Measurements from ENCODE around the gene SPATA13.
A peak's percentile ranks its signal among the peaks of the same experiment; 100 is the strongest.

The SPATA13 gene

GRCh38 chr13:24225930-24226329 is 65.4 kb downstream of the SPATA13 start:
- no peak for DNase-seq

DNA sequence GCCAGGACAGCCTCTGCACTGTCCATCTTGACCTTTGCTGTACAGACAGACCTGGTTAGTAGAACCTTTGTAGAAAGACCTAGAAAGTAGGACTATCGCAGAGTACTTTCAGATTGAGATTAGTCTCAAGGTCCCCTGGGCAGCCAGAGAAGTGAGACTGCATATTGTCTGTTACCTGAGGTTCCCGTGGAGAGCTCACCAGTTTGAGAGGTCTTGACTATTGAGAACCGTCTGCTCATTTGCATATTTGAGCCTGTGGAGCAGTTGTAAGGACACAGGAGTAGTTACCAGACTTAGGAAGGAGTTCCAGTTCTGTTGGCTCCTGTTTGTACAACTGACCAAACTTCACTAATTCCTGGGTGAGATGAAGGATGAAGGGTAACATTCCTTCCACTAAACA is 66.2 kb downstream of the SPATA13 start:
- no peak for DNase-seq

DNA sequence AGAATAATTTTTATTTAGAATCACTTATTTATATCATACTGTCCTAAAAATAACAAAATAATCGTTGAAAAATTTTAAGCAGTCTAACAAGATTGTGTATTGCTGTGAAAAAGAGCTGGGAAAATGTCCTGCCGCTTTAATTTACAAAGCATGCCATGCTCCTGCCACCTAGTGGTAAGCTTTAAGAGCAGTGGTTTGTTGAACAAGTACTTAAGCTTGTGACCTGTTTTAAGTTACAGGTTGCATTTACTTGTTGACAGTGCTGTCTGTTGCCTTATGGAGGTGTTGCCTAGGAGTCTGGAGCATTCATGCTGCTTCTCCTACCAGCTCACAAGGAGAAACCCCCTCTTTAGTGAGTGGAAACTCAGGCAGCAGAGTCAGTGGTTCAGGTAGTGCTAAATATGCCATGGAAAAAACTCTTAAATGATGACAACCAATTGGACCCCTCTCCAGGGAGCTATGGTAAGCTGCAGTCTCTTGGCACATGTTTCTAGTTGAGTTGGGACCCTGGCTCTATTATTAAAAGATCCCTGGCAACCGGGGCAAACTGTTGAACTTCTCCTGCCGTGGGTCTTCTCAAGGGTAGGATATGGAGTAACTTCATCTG is 68.4 kb downstream of the SPATA13 start:
- DNase-seq = peak; percentile 13

- DNase-seq = no peak
These were observed 70.0 kb downstream of the SPATA13 start for GRCh38 chr13:24230428-24231072.

GRCh38 chr13:24231377-24231776 is 70.9 kb downstream of the SPATA13 start:
- DNase-seq = no peak

GRCh38 chr13:24232037-24232436 is 71.5 kb downstream of the SPATA13 start:
- no peak for DNase-seq

GRCh38 chr13:24232474-24232873 is 72.0 kb downstream of the SPATA13 start:
- DNase-seq = no peak

DNA sequence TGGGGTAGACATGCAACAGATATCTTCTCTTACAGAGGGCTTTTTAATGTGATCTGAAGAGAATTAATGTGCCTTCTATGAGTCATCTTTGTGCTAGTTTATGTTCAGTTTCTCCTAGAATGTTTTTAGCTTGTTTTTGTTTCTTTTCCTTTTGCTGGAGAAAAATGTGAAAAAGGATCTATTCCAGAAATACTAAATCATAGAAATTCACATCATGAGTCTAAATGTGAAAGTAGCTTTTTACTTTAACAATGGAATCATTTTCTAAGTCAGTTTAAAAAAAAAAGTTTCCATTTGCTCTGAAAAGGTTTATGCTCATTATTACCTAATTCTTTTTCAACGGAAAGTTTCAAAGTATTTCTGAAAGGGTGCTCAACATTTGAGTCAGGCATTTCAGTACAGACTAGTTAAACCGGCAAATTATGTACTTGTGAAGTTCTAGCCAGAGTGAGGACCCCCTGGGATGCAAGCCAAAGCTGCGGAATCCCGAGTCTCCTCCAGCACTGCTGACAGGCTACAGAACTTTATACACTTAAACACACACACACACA is 72.9 kb downstream of the SPATA13 start:
- DNase-seq = no peak

- no peak for DNase-seq
These were observed 73.8 kb downstream of the SPATA13 start for GRCh38 chr13:24234200-24234915.

DNA sequence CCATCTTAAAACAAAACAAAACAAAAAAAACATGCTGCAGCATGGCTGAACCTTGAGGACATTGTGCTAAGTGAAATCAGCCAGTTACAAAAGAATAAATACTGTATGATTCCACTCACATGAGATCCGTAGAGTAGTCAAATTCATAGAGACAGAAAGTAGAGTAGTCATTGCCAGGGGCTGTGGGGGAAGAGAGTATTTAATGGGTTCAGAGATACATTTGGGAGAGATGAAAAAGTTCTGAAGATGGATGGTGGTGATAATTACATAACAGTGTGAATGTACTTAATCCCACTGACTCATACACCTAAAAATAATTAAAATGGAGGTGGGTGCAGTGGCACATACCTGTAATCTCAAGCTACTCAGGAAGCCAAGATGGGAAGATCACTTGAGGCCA is 76.8 kb downstream of the SPATA13 start:
- no peak for DNase-seq

- no peak for DNase-seq
These were observed 80.8 kb downstream of the SPATA13 start for GRCh38 chr13:24241336-24241735.

DNA sequence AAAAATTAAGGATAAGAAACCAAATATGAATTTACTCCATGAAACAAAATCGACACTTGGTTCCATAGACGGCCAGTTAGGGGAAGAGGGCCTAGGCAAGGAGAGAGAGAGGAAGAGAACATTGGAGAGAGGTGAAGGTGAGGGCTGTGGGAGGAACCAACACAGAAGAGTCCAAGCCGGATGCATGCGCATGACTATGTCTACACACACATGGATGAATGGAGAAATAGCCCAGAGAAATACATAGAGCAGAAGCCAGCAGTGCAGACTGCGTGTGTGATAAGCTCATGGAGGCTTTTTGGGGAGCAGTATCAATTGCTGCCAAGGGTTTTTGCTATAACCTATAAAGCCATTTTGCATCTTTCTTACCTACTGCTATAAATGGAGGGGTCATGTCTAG is 81.6 kb downstream of the SPATA13 start:
- no peak for DNase-seq

- DNase-seq = peak; percentile 42
These were observed 82.8 kb downstream of the SPATA13 start for GRCh38 chr13:24243302-24243701.

GRCh38 chr13:24244802-24245201 is 84.3 kb downstream of the SPATA13 start:
- DNase-seq = no peak

- DNase-seq = no peak
These were observed 86.5 kb downstream of the SPATA13 start for GRCh38 chr13:24247016-24247415.

DNA sequence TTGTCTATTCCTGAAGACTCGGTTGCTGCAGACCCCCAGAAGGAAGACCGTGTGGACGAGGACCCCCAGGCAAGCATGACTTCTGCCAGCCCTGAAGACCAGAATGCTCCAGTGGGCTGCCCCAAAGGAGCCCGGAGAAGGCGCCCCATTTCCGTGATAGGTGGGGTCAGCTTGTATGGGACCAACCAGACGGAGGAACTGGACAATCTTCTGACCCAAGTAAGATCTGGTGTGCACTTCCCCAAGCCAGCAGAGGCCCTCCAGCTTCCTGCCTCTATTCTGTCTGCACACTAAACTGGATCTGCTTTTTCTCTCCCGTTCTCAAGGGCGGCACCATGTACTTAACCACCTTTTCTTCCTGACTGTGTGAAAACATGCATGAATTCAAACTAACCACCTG is 89.1 kb downstream of the SPATA13 start:
- DNase-seq = no peak

- no peak for DNase-seq
These were observed 90.0 kb downstream of the SPATA13 start for GRCh38 chr13:24250376-24251057.

DNA sequence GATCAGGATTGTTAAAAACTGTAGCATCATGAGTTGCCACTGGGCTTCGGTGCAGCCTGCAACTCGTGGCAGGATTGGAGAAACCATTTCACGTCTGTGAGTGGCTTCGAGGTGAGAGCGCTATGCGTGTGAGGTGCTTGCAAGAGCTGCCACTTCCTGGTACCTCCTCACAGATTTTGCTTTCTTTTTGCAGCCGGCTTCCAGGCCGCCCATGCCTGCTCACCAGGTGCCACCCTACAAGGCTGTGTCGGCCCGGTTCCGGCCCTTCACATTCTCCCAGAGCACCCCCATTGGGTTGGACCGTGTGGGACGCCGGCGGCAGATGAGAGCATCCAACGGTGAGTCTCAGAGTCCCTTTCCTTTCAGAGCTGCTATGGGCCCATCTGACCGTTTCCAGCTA is 91.0 kb downstream of the SPATA13 start:
- DNase-seq = no peak

- no peak for DNase-seq
These were observed 91.6 kb downstream of the SPATA13 start for GRCh38 chr13:24252136-24252535.

DNA sequence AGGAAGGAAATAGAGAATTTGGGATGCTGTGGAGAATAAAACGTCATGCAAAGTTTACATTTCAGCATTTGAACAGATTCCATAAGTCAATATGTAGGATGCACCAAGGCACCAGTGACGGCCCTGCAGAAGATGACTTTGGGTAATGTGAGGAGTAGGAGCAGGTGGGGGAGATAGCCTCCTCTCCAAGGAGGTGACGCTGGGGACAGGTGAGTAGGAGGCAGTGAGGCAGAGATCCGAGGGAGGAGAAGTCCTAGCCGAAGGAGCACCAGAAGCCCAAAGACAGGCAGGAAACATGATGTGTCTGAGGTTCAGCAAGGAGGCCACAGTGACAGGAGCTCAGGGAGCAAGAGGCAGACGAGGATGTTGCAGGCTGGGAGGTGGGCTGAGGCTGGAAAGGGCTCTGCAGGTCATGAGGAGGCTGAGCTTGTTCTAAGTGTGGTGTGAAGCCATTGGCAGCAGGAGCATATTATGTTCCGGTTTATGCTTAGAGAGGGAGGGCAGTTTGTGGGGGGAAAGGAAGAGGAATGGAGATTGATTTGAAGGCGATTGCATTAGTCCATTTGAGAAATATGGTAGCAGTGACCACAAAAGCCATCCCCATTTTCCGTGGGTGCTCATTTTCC is 93.1 kb downstream of the SPATA13 start:
- DNase-seq = peak; percentile 85

DNA sequence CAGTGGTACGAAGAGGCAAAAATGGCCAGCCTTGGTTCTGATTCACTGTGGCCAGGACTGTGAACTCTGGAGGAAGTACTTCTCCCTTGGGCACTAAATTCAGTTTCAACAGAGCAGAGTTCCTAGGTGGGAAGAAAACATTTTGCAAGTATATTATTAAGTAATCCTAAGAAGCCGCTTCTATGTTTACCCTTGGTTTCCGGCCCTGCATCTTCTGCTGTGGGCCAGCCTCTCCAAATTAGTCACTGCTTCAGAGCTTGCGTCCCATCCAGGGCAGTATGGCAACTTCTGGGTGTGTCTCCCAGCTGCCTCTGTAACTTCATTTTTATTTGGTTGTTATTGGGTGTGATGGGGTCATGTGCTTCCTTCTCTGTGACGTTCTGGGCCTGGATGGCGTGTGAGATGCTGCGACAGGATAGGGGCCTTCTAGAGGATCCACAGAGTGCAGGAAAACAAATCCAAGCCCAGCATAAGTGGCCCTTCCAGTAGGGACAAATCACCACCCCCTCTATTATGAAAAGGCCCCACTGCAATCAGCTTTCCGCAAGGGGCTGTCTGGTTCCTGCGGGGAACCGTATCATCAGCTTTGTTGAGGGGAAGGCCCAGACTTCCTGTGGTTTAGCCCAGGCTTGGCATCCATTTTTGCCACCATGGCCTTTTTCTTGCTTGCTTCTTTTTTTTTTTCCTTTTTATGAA is 93.8 kb downstream of the SPATA13 start:
- DNase-seq = peak; percentile 85

DNA sequence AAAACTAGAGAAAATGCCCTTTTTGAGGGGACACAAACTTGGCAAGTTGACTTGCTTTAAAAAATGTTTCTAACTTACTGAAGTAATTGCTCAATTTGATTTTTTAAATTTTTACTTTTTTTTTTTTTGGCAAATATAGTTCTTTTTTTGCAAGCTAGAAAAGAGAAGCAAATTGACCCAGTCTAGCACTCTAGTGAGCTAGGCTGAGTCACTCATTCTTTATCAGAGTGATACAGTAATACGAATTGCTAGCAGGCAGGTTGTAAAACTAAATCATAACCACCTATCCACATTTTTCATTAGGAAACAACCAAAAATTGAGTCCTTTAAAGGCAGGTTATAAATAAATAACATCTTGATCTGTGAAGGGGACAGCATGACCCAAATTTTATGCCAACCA is 97.0 kb downstream of the SPATA13 start:
- DNase-seq = no peak

Measured in GF-D8 (cell line).